SU-DHL-6 (cell line): ENCODE measurements around the gene SEMA3D.

Source experiments
- H2AFZ ChIP-seq: fragments of 200-600 bp; sonication (generic); 2 replicates; pipeline ENCODE4 v1.6.1; 2014; ENCODE audit warnings: low read depth, mild to moderate bottlenecking, moderate library complexity, mixed read lengths, antibody characterized with exemption, low read length; ENCODE audit not compliant: severe bottlenecking
- H3F3A ChIP-seq: fragments of 200-600 bp; shearing (Covaris generic); 2 replicates; pipeline ENCODE4 v1.6.0; 2016; ENCODE audit warnings: antibody characterized with exemption, mild to moderate bottlenecking; ENCODE audit not compliant: insufficient read depth
- H3K27ac ChIP-seq: fragments of 200-600 bp; sonication (generic); 2 replicates; pipeline ENCODE4 v1.5.1; 2016; ENCODE audit warnings: low read depth, mild to moderate bottlenecking, low read length, moderate library complexity, mixed read lengths
- H3K27me3 ChIP-seq: fragments of 200-600 bp; sonication (generic), shearing (Covaris generic); 2 replicates; pipeline ENCODE4 v1.6.0; 2014; ENCODE audit warnings: mild to moderate bottlenecking, low read length
- H3K36me3 ChIP-seq: fragments of 200-600 bp; sonication (generic); 2 replicates; pipeline ENCODE4 v1.6.1; 2014; ENCODE audit warnings: mild to moderate bottlenecking, low read length, mixed read lengths
- H3K4me2 ChIP-seq: fragments of 300-600, 200-600 bp; shearing (Covaris generic), sonication (generic); 2 replicates; pipeline ENCODE4 v1.6.0; 2014; ENCODE audit warnings: low read length, low read depth, mild to moderate bottlenecking; ENCODE audit not compliant: poor library complexity, severe bottlenecking
- H3K4me3 ChIP-seq: fragments of 200-600 bp; sonication (generic); 2 replicates; pipeline ENCODE4 v1.5.1; 2014; ENCODE audit warnings: antibody characterized with exemption, low read length, mild to moderate bottlenecking, mixed read lengths; ENCODE audit not compliant: insufficient read depth, poor library complexity, severe bottlenecking
- H3K79me2 ChIP-seq: fragments of 200-600 bp; sonication (generic); 2 replicates; pipeline ENCODE4 v1.6.1; 2014; ENCODE audit warnings: mild to moderate bottlenecking, low read length, moderate library complexity; ENCODE audit not compliant: insufficient read depth
- H3K9ac ChIP-seq: fragments of 200-600 bp; sonication (generic); 2 replicates; pipeline ENCODE4 v1.7.0; 2014; ENCODE audit warnings: mild to moderate bottlenecking, low read length
- H3K9me2 ChIP-seq: fragments of 200-600 bp; sonication (generic); replicated peaks from 2 replicates; pipeline ENCODE4 v1.6.1; 2014; ENCODE audit warnings: low read length; ENCODE audit not compliant: insufficient read depth
- H3K9me3 ChIP-seq: fragments of 200-600 bp; sonication (generic); 2 replicates; pipeline ENCODE4 v1.6.1; 2014; ENCODE audit warnings: low read length, mixed read lengths; ENCODE audit not compliant: insufficient read depth
- H4K20me1 ChIP-seq: fragments of 200-600 bp; sonication (generic); 2 replicates; pipeline ENCODE4 v1.6.1; 2014; ENCODE audit warnings: low read depth, mild to moderate bottlenecking, antibody characterized with exemption, low read length, moderate library complexity, mixed read lengths
- EZH2phosphoT487 ChIP-seq: fragments of 200-600 bp; sonication (generic), shearing (Covaris generic); conservative IDR thresholded peaks from 2 replicates; pipeline ENCODE4 v1.6.1; 2018; ENCODE audit warnings: mild to moderate bottlenecking, antibody characterized with exemption, low read length, moderate library complexity, mixed read lengths
- TF ChIP-seq, protein P1 (sequence below): fragments of 200-600 bp; sonication (generic); IDR thresholded peaks from one replicate; pipeline ENCODE4 v1.5.1; 2017; ENCODE audit warnings: antibody characterized with exemption, mild to moderate bottlenecking, low read length, moderate library complexity; ENCODE audit not compliant: insufficient read depth, poor library complexity, severe bottlenecking

SEMA3D gene

GRCh38 chr7:85204061-85204460, 17.2 kb upstream of the SEMA3D start:
- Histone ChIP-seq H3F3A (no peaks in the 10 kb centered on the region), H3K79me2 (no peaks in the 10 kb centered on the region), H3K4me3 (no peak overlapping the region), H3K9me3 (peaks cover 5% of the 10 kb centered on the region; the same call in 1 of the 2 replicates), H3K9ac (no peak overlapping the region), H2AFZ (no peak overlapping the region), H3K4me2 (no peak overlapping the region), H3K9me2 (no peaks in the 10 kb centered on the region), H3K27ac (no peak overlapping the region), H3K36me3 (no peaks in the 10 kb centered on the region), H3K27me3 (no peaks in the 10 kb centered on the region), H4K20me1 (no peaks in the 10 kb centered on the region)
- TF ChIP-seq, protein P1, sequence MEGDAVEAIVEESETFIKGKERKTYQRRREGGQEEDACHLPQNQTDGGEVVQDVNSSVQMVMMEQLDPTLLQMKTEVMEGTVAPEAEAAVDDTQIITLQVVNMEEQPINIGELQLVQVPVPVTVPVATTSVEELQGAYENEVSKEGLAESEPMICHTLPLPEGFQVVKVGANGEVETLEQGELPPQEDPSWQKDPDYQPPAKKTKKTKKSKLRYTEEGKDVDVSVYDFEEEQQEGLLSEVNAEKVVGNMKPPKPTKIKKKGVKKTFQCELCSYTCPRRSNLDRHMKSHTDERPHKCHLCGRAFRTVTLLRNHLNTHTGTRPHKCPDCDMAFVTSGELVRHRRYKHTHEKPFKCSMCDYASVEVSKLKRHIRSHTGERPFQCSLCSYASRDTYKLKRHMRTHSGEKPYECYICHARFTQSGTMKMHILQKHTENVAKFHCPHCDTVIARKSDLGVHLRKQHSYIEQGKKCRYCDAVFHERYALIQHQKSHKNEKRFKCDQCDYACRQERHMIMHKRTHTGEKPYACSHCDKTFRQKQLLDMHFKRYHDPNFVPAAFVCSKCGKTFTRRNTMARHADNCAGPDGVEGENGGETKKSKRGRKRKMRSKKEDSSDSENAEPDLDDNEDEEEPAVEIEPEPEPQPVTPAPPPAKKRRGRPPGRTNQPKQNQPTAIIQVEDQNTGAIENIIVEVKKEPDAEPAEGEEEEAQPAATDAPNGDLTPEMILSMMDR = no peak
- no peak for TF ChIP-seq EZH2phosphoT487

GRCh38 chr7:85201209-85201608, 14.4 kb upstream of the SEMA3D start:
- no peaks in the 10 kb centered on the region for H3K9me2 ChIP-seq
- no peak overlapping the region for H3K4me2 ChIP-seq
- H3K79me2 ChIP-seq = no peaks in the 10 kb centered on the region
- TF ChIP-seq EZH2phosphoT487 = no peak
- TF ChIP-seq, protein P1 = no peak
- H2AFZ ChIP-seq = no peak overlapping the region
- H3K36me3 ChIP-seq = no peaks in the 10 kb centered on the region
- no peaks in the 10 kb centered on the region for H4K20me1 ChIP-seq
- H3K27ac ChIP-seq = no peak overlapping the region
- no peaks in the 10 kb centered on the region for H3F3A ChIP-seq
- no peak overlapping the region for H3K4me3 ChIP-seq
- H3K9ac ChIP-seq = no peak overlapping the region
- H3K27me3 ChIP-seq = no peaks in the 10 kb centered on the region
- H3K9me3 ChIP-seq = peaks cover 5% of the 10 kb centered on the region; the same call in 1 of the 2 replicates

GRCh38 chr7:85196696-85197095, 9.8 kb upstream of the SEMA3D start:
- Histone ChIP-seq H3K36me3 (no peaks in the 10 kb centered on the region), H3F3A (no peaks in the 10 kb centered on the region), H3K27me3 (no peaks in the 10 kb centered on the region), H3K79me2 (no peaks in the 10 kb centered on the region), H3K9me2 (no peaks in the 10 kb centered on the region), H3K4me3 (no peak overlapping the region), H3K9ac (no peak overlapping the region), H2AFZ (no peak overlapping the region), H3K27ac (no peak overlapping the region), H4K20me1 (no peaks in the 10 kb centered on the region), H3K9me3 (peaks cover 5% of the 10 kb centered on the region; the same call in 1 of the 2 replicates), H3K4me2 (no peak overlapping the region)
- TF ChIP-seq EZH2phosphoT487 = no peak
- TF ChIP-seq, protein P1 = no peak

DNA sequence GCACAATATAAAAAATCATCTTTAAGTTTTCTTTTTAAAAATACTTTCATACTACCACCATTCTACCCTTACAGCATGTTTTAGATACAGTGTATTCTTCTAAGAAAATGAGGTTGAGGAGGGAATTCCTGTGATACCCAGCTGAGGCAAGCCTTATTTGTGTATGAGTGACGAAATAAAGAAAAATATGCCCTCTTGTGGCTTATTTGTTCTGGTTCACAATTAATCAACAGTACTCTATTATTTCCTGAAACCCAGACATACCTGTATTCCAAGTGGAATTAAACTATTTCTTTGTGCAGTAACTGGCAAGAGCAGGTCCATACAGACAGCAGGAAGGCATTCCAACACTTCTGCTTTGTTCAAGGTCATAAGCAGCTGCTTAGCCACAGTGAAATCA, 4.5 kb upstream of the SEMA3D start:
- no peak overlapping the region for H2AFZ ChIP-seq
- TF ChIP-seq EZH2phosphoT487 = no peak
- TF ChIP-seq, protein P1 = no peak
- no peak overlapping the region for H3K27ac ChIP-seq
- no peak overlapping the region for H3K9ac ChIP-seq
- no peak overlapping the region for H3K4me3 ChIP-seq
- H3F3A ChIP-seq = no peaks in the 10 kb centered on the region
- no peaks in the 10 kb centered on the region for H3K9me2 ChIP-seq
- no peaks in the 10 kb centered on the region for H3K9me3 ChIP-seq
- H3K79me2 ChIP-seq = no peaks in the 10 kb centered on the region
- no peaks in the 10 kb centered on the region for H3K36me3 ChIP-seq
- no peak overlapping the region for H3K4me2 ChIP-seq
- H4K20me1 ChIP-seq = no peaks in the 10 kb centered on the region
- H3K27me3 ChIP-seq = no peaks in the 10 kb centered on the region
